SKM-1 treated with dmso at 0.1 percent for 144 hours (cell line): ENCODE results near the gene ADRA2B.

ENCODE experiments used
- DNase-seq: peaks from one replicate; lab custom pipeline; 2025; ENCODE audit not compliant: unreplicated experiment; lab: John Stamatoyannopoulos, UW

The ADRA2B gene

DNA sequence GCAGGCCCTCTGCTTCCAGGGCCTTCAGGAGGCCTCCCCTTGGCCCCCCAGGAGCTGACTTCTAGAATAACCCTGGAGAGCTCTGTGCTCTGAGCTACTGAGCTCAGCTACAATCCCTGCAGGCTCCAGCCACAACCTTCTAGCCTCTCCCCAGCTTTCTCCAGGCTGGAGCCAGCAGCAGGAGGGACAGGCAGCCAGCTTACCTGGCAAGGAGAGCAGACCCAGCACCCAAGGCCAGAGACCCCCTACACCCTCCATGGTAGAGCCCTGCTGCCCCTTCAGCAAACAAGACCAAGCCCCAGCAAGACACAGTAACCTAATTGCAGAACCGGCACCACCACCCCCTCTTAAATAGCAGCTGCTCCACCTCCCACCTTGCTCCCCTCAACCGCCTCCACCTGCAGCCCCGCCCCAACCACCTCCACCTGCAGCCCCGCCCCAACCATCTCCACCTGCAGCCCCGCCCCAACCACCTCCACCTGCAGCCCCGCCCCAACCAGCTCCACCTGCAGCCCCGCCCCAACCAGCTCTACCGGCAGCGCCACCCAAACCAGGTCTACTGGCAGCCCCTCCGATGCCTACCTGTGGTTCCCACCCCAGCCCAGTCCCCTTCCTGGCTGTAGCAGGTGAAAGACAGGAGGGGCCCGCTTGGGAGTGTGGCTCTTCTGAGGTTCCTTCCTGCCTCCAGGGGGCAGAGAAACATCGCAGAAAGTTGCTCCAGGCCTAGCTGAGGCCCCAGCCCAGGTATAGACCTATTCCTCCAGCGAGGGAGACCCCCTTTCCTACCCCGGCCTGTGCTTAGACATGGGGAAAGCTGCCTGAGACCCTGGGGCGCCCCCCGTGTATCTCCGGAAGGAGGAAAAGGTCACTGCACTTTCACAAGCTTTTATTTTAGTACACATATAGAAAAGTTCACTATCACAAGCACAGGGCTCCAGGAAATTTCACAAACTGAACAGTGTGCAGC is 22.1 kb upstream of the ADRA2B start, which contains the start of gene ASTL:
ASTL (minus strand) TSS at position 324 of the 967 bp plus-strand sequence; CDS start at position 258, 66 bp downstream.
- DNase-seq = peak; percentile 16

DNA sequence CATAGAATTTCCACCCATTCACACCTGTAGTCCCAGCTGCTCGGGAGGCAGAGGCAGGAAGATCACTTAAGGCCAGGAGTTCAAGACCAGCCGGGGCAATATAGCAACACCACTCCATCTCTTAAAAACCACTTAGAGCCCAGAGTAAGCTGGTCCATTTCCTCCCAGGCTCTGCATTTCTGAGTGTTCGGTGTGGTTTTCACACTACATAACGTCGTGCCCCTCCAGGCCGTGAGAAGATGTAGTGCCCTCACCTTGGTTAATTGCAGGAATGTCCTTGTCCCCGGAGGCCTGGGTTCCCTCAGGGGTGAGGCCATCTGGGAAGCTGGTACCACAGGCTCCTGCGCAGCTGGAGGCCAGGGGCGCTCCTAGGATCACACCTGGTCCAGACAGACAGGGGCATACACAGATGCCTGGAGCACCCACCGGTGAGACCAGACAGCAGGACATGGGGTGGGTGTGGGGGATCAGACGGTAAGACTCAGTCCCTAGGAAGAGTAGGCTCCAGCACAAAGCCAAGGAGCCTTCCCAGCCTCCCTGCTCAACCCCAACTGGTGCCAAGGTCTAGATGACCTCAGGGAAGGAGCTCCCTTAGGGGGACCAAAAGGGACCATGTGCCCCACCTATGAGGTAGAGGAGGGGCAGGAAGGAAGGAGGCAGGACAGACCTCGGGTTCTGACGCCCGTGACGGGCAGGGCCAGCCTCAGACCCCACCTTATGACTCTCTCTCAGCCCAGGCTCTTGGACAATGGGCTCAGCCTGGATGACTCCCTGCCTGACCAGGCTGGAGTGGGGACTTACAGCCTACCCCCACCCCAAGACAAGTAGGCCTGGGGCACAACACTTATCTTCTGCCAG is 21.2 kb upstream of the ADRA2B start:
- DNase-seq = no peak

DNA sequence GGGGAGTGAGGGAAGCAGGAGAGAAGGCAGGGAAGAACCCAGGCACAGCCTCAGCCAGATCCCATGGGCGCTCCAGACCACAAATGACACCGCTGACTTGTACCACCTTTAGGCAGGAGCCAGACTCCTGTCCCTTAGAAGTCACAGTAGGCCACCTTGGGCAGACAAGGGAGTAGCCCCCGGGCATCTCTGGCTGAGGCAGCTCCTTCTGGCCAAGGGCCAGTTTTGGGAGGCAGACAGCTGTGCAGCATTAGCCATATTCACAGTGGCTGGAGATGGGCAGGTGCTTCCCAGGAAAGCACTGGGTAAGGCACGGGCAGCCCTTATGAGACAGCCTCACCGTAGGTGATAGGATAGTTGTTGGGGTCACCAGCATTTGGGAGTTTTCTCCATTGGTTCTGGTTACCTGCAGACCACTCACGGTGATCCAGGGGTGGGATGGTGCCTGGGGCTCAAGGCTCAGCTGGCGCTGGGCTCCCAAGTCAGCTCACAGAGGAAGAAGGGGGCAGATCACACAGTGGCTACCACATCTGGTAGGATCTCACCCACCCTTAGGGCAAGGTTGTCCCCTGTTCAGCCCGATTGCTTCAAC is 19.9 kb upstream of the ADRA2B start:
- no peak for DNase-seq

DNA sequence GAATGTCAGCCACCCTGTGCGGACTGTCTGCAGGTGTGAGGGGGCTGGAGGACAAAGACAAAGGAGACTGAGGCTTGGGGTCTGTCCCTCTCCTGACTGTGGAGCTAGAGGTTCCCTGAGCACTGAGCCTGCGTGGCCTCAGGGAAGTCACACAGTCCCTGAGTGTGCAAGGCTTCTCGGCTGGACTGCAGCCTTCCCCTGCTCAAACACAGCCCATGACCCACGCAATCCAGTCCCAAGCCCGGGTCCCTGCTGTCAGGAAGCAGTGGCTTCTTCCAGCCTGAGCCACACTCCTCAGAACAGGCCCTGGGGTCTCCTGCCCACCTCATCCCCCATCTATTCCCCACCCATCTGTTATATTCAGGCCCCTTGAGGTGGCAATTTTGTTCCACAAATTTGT is 19.2 kb upstream of the ADRA2B start:
- DNase-seq = no peak

DNA sequence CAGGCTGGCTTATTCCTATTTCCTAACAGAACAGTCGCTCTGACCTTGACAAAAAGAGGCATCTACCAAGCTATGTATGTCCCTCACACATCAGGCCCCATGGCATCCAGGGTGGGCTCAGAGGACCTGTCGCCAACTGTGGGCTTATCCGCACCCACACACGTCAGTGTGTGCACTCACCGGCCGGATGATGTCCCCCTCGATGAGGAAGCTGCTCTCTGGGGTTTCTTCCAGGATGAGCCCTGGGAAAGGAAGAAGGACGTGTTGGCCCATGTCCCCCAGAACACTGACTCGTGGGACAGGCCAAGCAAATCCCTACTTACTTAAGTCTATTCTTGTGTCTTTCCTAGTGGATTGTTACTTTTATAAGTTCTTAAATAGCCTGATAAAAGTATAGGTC is 18.8 kb upstream of the ADRA2B start:
- DNase-seq = no peak

DNA sequence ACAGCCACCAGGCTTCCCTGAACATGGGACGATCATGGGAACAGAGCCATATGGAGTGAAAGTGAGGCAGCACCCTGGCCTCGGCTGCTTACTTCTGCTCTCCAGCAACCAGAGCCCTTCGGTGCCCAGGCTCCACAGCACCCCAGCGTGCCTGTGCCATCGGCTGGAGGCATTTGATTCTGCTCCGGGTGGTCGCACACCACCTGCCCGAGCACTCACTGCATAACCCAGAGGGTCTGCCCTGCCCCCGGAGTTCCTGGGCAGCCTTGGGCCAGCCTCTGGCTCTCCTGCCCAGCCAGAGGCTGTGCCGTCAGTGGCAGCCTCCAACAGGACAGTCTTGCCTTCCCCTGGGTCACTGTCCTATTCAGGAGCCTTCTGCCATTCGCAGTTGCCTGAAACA is 18.1 kb upstream of the ADRA2B start:
- DNase-seq = no peak

DNA sequence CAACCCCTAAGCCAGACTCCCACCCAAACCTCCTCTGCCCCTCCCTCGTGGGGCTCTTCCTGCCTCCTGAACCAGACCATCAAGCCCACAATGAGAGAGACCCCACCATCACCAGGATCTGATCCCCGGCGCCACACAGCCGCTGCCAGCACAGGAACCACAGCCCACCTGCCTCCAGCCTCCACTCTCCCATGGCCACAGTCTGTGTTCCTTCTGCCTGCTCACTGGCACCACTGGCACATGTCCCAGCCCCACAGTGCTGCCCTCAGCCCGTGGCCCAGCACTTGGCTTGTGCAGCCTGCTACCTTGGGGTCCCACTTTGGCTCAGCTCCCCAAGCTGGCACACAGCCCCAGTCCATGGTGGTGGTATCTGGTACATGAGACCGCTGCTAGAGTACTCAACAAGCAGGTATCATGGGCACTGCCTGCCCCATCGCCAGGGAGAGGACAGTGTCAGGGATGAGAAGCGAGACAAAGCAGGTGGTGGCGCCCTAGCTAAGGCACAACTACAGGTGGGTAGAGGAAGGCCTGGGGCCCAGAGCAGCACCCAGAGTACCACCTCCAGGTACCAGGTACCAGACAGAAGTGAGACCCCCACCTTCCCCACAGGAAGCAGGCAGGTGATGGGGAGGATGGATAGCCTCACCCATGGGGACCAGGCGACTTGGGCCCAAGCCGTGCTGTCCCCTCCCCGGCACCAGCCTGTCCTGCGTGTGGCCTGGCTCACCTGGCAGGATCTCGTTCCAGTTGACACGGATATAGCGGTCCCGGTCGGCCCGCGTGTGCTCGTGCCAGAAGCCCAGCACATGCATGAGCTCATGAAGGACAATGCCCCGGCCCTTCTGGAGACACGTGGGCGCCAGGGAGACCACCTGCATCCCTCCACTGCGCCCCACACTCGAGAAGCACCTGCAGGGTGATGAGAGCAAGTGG is 15.7 kb upstream of the ADRA2B start:
- no peak for DNase-seq

DNA sequence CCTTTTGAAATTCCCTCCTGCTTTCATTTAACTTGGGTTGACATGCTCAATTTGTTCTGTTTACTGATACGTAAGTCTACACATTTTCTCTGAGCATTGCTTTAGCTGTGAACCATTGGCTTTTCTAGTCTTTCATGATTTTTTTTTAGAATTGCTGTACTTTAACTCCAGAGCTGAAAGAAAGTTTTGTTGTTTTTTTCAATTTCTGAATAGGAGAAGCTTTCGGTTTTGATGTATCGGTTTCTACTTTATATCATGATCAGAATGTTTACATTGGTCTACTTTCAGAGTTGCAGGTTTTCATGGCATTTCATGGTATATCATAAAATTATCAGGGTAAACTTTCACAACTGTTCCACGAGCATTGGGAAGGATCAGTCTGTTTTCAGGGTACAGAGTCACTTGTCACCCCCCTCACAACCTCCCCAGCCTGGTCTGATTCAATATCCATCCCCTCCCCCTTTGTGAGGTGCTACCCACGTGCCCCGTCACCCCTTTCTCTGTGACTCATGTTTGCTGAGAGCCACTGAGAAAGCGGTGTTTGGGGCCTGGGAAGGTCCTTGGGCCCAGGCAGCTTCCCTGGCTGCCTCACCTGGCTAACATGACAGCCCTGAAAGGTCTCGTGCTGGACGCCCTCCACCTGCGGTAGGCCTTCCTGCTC is 14.9 kb upstream of the ADRA2B start:
- no peak for DNase-seq

DNA sequence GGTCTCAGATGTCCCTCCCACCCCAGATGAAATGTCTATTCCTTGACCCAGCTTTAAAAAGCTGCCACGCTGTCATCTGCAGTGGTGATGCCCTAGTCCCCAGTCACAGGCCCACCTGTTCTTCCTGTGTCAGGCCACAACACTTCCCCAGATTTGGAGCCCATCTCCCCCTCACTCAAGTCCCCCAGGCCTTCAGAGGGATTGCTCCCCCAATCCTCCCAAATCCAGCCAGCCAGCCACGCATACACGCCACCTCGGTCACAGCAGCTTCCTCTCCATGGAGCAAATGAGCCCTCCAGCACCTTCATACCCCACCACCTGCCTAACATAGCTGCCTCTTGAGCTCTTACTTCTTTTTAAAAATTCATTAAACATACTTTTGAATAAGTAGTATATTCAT is 14.1 kb upstream of the ADRA2B start:
- no peak for DNase-seq

DNA sequence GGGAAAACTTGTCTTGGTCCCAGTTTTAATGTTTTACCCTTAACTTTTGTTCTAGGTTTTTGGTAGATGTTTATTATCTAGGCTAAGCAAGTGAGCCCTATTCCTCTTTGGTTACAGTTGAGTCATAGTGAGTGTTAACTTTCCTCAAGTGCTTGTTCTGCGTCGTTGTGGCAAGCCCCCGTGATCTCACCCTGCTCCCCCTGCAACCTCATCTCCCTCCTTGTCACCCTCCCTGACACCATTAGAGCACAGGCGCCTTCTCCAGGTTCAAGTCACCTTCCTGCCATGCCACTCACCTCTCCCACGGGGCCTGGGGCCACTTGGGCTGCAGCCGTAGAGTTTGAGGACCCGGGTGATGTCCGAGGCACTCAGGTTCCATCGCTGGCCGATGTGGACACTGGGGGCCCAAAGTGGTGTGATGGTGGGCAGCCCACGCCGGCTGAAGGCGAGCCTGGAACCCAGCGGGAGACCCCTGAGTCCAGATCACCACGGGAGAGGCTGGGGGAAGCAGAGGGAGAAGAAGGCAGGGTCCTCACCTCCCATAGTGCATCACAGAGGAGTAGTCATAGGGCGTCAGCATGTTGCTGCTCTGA is 13.3 kb upstream of the ADRA2B start:
- no peak for DNase-seq

DNA sequence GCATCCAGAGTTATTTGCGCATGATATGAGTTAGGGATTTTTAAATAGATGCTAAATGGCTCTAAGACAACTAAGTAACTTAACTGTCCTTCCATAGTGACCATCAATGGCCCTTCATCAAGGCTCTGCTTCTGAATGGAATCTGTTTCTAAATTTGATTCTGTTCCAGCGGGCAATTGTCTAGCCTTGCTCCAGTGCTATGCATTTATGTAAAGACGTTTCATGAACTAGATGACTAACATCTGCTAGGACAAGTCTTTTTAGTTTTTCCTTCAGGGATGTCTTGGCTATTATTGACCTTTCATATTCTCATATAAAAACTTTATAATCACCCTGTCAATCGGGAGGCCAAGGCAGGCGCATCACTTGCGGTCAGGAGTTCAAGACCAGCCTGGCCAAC is 12.1 kb upstream of the ADRA2B start:
- no peak for DNase-seq

DNA sequence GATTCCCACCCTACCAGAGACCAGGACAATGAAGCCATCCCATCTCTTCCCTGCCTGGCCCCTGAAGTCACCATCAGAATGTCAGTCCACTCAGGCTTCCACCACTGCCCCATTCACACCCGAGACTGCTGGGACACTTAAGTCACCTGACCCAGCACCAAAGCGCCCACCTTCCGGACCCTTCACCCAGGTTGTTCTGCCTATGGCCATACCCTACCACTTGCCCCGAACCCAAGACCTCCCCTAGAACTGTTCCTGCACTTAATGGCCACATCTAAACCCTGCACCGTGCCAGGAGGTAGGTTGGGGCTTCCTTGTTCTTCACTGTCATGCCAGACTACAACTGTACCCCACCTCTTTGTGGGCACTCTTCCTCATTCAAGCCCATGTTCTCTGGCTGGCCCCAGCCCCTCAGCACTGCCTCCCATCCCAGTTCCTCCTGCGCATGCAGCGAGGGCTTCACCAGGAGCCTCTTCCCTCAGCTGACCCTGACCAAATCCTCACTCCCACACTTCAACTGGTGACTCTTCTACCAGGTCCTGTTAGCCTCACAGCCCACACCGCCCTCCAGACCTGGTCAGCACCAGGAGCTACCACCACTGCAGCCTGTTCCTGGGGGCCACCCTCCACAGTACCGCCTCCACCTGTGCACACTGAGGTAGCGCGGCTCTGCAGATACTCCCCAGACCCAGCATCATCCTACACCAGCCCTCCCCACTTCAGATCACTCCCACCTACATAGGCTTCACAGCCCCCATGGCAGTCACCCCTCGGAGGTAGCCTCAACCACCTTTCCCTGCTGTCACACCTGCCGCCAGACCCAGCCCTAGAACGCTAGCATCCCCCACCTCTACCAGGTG is 8.3 kb upstream of the ADRA2B start:
- no peak for DNase-seq

DNA sequence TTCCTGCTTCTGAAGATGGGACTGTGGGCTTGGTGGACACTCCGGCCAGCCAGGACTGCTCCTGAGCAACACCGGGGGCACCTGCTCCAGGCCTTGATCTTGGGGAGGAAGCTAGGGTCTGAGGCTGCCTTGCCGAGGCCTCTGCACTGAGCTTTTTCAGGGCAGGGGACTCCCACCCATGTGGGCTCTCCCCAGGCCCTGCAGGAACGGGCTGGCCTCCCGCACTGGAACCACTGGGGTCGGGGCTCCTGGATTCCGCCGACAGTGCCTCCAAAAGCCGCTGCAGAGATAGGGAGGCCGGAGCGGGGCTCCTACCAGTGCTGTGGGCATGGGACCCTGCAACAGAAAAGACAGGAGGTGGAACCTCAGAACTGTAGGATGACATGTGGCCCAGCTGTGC is 7.6 kb upstream of the ADRA2B start:
- no peak for DNase-seq

DNA sequence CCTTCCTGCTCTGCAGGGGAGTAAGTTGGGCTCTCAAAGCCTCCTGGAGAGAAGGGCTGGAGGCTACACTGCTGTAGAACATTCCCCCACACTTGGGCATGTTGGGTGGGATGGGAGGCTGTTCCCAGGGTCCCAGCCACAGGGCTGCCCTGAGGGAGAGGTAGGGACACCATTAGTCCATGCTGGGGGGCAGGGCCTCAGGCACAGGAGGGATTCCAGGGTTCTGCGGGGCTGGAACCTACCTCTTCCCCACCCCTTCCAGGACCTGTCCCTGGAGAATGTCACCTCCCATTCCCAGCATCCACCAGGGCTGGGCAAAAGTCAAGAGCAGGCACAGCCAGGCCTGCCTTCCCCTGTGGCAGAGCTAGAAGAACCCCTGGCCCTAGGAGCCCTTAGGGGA is 6.9 kb upstream of the ADRA2B start:
- no peak for DNase-seq

DNA sequence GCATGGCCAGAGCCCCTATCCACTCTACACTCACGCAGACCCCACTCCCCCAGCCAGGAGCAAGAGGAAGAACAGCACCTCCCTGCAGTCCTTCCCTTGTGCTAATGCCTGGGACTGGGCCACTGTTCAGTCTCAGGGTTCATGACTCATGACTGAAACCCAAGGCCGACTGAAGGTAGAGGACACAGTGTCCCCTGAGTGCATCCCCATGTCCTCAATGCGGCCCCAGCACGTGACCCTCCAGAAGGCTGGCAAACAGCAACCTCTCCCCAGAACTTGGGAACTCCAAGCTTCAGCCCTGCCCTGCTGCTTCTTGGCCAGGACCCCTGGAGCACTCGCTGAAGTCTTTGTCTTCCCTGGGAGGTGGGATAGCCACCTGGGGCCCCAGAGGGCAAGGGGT is 6.0 kb upstream of the ADRA2B start:
- no peak for DNase-seq

DNA sequence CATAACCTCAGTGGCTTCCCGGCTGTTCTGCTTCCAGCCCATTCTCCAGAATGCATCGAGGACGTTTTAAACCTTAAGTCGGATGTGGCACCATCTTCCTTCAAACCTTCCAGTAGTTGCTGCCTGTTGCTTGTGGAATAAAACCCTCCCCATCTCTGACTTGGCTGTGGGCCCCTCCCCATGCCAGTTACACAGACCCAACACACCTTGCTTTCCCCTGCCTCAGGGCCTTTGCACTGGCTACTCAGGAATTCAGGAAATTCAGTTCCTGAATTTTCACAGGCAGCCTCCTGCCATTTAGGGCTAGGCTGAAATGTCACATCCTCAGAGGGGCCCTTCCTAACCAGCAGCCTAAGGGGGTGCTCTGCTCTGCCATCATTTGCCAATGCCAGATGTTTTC is 5.0 kb upstream of the ADRA2B start:
- DNase-seq = no peak

DNA sequence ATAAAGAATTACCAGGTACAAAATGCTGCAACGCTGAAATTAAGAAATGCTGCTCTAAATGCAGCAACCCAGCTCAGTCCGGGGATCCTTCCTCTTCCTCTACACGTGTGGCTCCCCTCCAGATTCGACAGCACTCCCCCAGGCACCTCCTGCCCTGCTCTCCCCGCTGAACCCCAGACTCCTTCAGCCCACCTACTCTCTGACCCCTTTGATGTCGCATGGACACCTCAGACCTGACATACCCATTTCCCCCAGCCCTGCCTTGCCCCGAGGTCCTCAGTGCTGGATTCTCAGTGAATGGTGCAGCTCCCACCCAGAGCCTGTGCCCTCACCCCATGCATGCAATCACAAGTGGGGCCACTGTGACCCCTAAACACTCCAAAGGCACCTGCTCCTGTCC is 4.6 kb upstream of the ADRA2B start:
- DNase-seq = no peak

DNA sequence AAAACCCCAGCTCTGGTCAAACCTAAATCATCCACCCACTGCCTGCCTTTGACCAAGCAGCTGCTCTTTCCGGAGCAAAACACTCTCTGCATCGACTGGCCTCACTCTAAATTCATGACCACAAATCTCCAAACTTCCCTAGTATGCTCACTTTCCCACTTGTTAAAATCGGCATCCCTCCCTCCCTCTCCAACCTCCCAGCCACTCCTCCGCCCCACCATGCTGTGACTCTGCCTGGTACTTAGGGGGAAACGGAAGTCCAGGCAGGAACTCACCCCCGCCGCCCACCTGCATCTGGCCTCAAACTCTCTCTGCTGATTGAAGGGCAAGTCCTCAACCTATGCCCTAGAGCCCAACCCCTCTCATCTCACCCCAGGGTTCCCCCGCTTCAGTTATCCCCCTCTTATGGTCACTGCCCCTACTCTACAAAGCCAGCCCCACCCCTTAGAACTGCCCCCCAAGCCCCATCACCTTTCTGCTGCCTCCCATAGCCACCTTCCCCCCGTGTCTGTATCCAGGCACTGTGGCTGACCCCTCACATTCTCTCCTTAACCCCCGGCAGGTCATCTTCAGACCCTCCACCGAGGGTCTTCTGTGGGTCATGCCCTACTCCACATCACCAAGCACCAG is 3.8 kb upstream of the ADRA2B start:
- DNase-seq = no peak
